A673 (cell line): ENCODE data around the gene PCSK1.

Experiments
- CTCF ChIP-seq: fragments of 300-800, 200-600 bp; sonication (generic); conservative IDR thresholded peaks from 2 replicates; pipeline ENCODE4 v1.5.1; 2017; ENCODE audit warnings: low read depth, mild to moderate bottlenecking, antibody characterized with exemption, low read length, moderate library complexity, mixed read lengths
- EZH2 ChIP-seq: fragments of 200-600 bp; sonication (generic); IDR thresholded peaks from 2 replicates; pipeline ENCODE4 v1.6.1; 2017; ENCODE audit warnings: borderline replicate concordance, low read depth, mild to moderate bottlenecking, mixed read lengths, antibody characterized with exemption, low read length; ENCODE audit not compliant: poor library complexity, severe bottlenecking

GRCh38 chr5:96481009-96481786 lies 48.1 kb upstream of the PCSK1 start:
- TF ChIP-seq CTCF (no peak), EZH2 (no peak)
